HepG2 (cell line): Measurements from ENCODE around the gene NMT2. TPM values are rescaled to one million over a fixed set of nuclear protein-coding genes. Genes with fewer than 3 reads are reported as not detected.
A peak's percentile ranks its signal among the peaks of the same experiment; 100 is the strongest.

Experiments used
- EEA1 ChIP-seq: sonication (generic); formaldehyde crosslinking; IDR thresholded peaks from 2 replicates; pipeline ENCODE4 v1.5.1; 2020; ENCODE audit warnings: mild to moderate bottlenecking, missing genetic modification reagents, borderline replicate concordance
- GATA4 ChIP-seq: sonication (generic); IDR thresholded peaks from 2 replicates; pipeline ENCODE4 v1.6.1; 2016; ENCODE audit warnings: antibody characterized with exemption, low read depth, borderline replicate concordance
- MED8 ChIP-seq: sonication (generic); formaldehyde crosslinking; IDR thresholded peaks from 2 replicates; pipeline ENCODE4 v1.8.1; 2023; ENCODE audit warnings: mild to moderate bottlenecking, missing genetic modification reagents; ENCODE audit not compliant: insufficient replicate concordance
- RARA ChIP-seq: IDR thresholded peaks from 2 replicates; pipeline ENCODE4 v1.6.1; 2016; ENCODE audit warnings: missing genetic modification reagents, missing compliant biosample characterization
- RBM22 ChIP-seq: fragments of 200-400 bp; formaldehyde crosslinking; optimal IDR thresholded peaks from 2 replicates; pipeline ENCODE3; 2017; ENCODE audit warnings: mild to moderate bottlenecking, low read length, moderate library complexity
- RORA ChIP-seq: sonication (generic); formaldehyde crosslinking; IDR thresholded peaks from 2 replicates; pipeline ENCODE4 v1.5.0; 2020; ENCODE audit warnings: mild to moderate bottlenecking, missing genetic modification reagents, moderate library complexity
- TEAD3 ChIP-seq: optimal IDR thresholded peaks from 2 replicates; pipeline ENCODE3; 2016; ENCODE audit warnings: borderline replicate concordance
- TOE1 ChIP-seq: sonication (generic); formaldehyde crosslinking; IDR thresholded peaks from 2 replicates; pipeline ENCODE4 v1.4.0; 2020; ENCODE audit warnings: mild to moderate bottlenecking, missing genetic modification reagents
- XBP1 ChIP-seq: sonication (generic); formaldehyde crosslinking; IDR thresholded peaks from 2 replicates; pipeline ENCODE4 v1.5.0; 2020; ENCODE audit warnings: missing genetic modification reagents
- ZNF441 ChIP-seq: sonication (generic); formaldehyde crosslinking; IDR thresholded peaks from 2 replicates; pipeline ENCODE4 v1.7.0; 2021; ENCODE audit warnings: missing genetic modification reagents, borderline replicate concordance
- ZNF546 ChIP-seq: sonication (generic); formaldehyde crosslinking; conservative IDR thresholded peaks from 2 replicates; pipeline ENCODE4 v1.8.1; 2023; ENCODE audit warnings: mild to moderate bottlenecking, missing genetic modification reagents
- ZNF629 ChIP-seq: sonication (generic); formaldehyde crosslinking; conservative IDR thresholded peaks from 2 replicates; pipeline ENCODE4 v1.5.0; 2020; ENCODE audit warnings: missing genetic modification reagents
- ZSCAN25 ChIP-seq: sonication (generic); formaldehyde crosslinking; IDR thresholded peaks from 2 replicates; pipeline ENCODE4 v1.8.0; 2022; ENCODE audit warnings: mild to moderate bottlenecking, missing genetic modification reagents
- polyA plus RNA-seq, 8 experiments: library from polyadenylated mRNA; depleted of rRNA in 3 of 8; stranded (reverse) in 7 of 8; unstranded in 1 of 8; fragments of >200 nt; fragmentation: Illumina TruSeq in 4 of 8; extraction: Trizol in 4 of 8; gene quantifications; 2 replicates each; pipeline versions ENCODE4 v1.2.1 to v1.2.3, GENCODE V29; 2011 to 2016; ENCODE audit warnings: low read depth in 4 of 8, missing spikeins in 1 of 8, mixed read lengths in 1 of 8; ENCODE audit not compliant: insufficient read depth in 1 of 8
- total RNA-seq, 5 experiments: library from RNA; depleted of rRNA; stranded (reverse); fragments of >200 nt; fragmentation: Illumina TruSeq; extraction: Trizol; gene quantifications; 2 replicates each; pipeline ENCODE4 v1.2.3, GENCODE V29; 2016; ENCODE audit warnings: low read depth in 1 of 5
- TF ChIP-seq, protein P1 (sequence below): IDR thresholded peaks from 2 replicates; pipeline ENCODE4 v1.6.1; 2016; ENCODE audit warnings: mild to moderate bottlenecking
- TF ChIP-seq, protein P2 (sequence below): sonication (generic); formaldehyde crosslinking; IDR thresholded peaks from 2 replicates; pipeline ENCODE4 v1.4.0; 2020; ENCODE audit warnings: missing genetic modification reagents
- TF ChIP-seq, protein P3 (sequence below): sonication (generic); formaldehyde crosslinking; IDR thresholded peaks from 2 replicates; pipeline ENCODE4 v1.4.0; 2020; ENCODE audit warnings: missing genetic modification reagents, mild to moderate bottlenecking, borderline replicate concordance
- TF ChIP-seq, protein P4 (sequence below): sonication (generic); formaldehyde crosslinking; IDR thresholded peaks from 2 replicates; pipeline ENCODE4 v1.5.0; 2020; ENCODE audit warnings: mild to moderate bottlenecking, missing genetic modification reagents
- TF ChIP-seq, protein P5 (sequence below): fragments of 450-650 bp; IDR thresholded peaks from 2 replicates; pipeline ENCODE4 v1.6.1; 2016

The NMT2 gene
- total and polyA plus RNA-seq, 2 of the 13 experiments (the other 11 are each of a cell fraction or from before 2014, with no cell fraction given) = 10.1 to 23.8 TPM

DNA sequence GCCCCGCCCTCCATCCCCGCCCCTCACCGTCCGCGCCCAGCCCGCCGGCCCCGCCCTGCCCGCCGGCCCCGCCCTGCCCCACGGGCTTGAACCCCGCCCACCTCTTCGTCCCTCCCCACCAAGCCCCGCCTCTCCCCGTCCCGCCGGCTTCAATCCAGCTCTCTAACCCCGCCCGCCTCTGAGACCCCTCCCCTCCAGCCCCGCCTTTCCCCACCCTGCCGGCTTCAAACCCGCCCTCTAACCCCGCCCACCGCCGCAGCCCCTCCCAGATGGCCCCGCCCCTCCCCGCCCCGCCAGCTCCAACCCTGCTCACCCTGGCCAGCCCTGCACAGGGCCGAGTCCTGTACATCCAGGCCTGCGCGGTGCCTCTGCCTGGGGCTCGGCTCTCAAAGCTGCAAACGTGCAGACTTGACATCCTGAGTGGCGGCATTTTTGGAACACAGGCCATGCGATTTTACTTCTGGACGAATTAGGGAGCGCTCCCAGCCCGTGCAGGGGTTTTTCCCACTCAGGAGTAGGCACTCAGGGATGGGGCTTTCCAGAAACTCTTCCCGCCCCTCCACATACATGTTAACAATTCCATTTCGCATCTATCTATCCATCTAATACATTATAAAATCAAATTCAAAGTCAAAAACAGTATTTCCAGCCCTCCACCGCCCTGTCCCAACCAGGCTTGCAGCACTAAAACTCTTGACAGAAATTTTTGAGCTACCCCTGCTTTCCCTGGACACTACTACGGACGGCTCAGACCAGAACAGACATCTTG lies 477 bp upstream of the NMT2 start (continued):
- TF ChIP-seq, protein P1, sequence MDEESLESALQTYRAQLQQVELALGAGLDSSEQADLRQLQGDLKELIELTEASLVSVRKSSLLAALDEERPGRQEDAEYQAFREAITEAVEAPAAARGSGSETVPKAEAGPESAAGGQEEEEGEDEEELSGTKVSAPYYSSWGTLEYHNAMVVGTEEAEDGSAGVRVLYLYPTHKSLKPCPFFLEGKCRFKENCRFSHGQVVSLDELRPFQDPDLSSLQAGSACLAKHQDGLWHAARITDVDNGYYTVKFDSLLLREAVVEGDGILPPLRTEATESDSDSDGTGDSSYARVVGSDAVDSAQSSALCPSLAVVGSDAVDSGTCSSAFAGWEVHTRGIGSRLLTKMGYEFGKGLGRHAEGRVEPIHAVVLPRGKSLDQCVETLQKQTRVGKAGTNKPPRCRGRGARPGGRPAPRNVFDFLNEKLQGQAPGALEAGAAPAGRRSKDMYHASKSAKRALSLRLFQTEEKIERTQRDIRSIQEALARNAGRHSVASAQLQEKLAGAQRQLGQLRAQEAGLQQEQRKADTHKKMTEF = no peak
- 0 out of 2 replicates have a peak, but pooled peaks have one; percentile 12 for TF ChIP-seq GATA4
- TF ChIP-seq MED8 (CRISPR knock-in tag) = no peak
- TF ChIP-seq TEAD3 (CRISPR knock-in tag) = no peak
- TF ChIP-seq, protein P2, sequence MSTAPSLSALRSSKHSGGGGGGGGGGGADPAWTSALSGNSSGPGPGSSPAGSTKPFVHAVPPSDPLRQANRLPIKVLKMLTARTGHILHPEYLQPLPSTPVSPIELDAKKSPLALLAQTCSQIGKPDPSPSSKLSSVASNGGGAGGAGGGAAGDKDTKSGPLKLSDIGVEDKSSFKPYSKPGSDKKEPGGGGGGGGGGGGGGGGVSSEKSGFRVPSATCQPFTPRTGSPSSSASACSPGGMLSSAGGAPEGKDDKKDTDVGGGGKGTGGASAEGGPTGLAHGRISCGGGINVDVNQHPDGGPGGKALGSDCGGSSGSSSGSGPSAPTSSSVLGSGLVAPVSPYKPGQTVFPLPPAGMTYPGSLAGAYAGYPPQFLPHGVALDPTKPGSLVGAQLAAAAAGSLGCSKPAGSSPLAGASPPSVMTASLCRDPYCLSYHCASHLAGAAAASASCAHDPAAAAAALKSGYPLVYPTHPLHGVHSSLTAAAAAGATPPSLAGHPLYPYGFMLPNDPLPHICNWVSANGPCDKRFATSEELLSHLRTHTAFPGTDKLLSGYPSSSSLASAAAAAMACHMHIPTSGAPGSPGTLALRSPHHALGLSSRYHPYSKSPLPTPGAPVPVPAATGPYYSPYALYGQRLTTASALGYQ (CRISPR knock-in tag) = no peak
- no peak for TF ChIP-seq ZNF441 (CRISPR knock-in tag)
- TF ChIP-seq, protein P3, sequence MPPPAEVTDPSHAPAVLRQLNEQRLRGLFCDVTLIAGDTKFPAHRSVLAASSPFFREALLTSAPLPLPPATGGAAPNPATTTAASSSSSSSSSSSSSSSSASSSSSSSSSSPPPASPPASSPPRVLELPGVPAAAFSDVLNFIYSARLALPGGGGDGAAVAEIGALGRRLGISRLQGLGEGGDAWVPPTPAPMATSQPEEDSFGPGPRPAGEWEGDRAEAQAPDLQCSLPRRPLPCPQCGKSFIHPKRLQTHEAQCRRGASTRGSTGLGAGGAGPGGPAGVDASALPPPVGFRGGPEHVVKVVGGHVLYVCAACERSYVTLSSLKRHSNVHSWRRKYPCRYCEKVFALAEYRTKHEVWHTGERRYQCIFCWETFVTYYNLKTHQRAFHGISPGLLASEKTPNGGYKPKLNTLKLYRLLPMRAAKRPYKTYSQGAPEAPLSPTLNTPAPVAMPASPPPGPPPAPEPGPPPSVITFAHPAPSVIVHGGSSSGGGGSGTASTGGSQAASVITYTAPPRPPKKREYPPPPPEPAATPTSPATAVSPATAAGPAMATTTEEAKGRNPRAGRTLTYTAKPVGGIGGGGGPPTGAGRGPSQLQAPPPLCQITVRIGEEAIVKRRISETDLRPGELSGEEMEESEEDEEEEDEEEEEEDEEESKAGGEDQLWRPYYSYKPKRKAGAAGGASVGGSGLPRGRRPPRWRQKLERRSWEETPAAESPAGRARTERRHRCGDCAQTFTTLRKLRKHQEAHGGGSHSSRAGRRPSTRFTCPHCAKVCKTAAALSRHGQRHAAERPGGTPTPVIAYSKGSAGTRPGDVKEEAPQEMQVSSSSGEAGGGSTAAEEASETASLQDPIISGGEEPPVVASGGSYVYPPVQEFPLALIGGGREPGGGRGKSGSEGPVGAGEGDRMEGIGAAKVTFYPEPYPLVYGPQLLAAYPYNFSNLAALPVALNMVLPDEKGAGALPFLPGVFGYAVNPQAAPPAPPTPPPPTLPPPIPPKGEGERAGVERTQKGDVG (CRISPR knock-in tag) = no peak
- peak; percentile 61; the same call in 1 of the 2 replicates for TF ChIP-seq EEA1 (CRISPR knock-in tag)
- TF ChIP-seq RARA (CRISPR knock-in tag) = no peak
- no peak for TF ChIP-seq RBM22
- TF ChIP-seq XBP1 (CRISPR knock-in tag) = no peak
- no peak for TF ChIP-seq TOE1 (CRISPR knock-in tag)
- TF ChIP-seq ZNF546 = 0 out of 2 replicates have a peak, but pooled peaks have one; percentile 8
- TF ChIP-seq, protein P4, sequence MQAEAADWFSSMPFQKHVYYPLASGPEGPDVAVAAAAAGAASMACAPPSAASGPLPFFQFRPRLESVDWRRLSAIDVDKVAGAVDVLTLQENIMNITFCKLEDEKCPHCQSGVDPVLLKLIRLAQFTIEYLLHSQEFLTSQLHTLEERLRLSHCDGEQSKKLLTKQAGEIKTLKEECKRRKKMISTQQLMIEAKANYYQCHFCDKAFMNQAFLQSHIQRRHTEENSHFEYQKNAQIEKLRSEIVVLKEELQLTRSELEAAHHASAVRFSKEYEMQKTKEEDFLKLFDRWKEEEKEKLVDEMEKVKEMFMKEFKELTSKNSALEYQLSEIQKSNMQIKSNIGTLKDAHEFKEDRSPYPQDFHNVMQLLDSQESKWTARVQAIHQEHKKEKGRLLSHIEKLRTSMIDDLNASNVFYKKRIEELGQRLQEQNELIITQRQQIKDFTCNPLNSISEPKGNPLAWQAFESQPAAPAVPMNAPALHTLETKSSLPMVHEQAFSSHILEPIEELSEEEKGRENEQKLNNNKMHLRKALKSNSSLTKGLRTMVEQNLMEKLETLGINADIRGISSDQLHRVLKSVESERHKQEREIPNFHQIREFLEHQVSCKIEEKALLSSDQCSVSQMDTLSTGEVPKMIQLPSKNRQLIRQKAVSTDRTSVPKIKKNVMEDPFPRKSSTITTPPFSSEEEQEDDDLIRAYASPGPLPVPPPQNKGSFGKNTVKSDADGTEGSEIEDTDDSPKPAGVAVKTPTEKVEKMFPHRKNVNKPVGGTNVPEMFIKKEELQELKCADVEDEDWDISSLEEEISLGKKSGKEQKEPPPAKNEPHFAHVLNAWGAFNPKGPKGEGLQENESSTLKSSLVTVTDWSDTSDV = no peak
- no peak for TF ChIP-seq RORA (CRISPR knock-in tag)
- TF ChIP-seq, protein P5, sequence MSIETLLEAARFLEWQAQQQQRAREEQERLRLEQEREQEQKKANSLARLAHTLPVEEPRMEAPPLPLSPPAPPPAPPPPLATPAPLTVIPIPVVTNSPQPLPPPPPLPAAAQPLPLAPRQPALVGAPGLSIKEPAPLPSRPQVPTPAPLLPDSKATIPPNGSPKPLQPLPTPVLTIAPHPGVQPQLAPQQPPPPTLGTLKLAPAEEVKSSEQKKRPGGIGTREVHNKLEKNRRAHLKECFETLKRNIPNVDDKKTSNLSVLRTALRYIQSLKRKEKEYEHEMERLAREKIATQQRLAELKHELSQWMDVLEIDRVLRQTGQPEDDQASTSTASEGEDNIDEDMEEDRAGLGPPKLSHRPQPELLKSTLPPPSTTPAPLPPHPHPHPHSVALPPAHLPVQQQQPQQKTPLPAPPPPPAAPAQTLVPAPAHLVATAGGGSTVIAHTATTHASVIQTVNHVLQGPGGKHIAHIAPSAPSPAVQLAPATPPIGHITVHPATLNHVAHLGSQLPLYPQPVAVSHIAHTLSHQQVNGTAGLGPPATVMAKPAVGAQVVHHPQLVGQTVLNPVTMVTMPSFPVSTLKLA = no peak
- no peak for TF ChIP-seq ZNF629 (CRISPR knock-in tag)
- TF ChIP-seq ZSCAN25 (CRISPR knock-in tag) = peak; percentile 78
